HuH-7.5 (cell line): ENCODE results near the gene NAV2.

Source experiments
- DNase-seq: peaks from one replicate; pipeline ENCODE4 v3.0.0; 2011; ENCODE audit warnings: low spot score

NAV2 gene

DNA sequence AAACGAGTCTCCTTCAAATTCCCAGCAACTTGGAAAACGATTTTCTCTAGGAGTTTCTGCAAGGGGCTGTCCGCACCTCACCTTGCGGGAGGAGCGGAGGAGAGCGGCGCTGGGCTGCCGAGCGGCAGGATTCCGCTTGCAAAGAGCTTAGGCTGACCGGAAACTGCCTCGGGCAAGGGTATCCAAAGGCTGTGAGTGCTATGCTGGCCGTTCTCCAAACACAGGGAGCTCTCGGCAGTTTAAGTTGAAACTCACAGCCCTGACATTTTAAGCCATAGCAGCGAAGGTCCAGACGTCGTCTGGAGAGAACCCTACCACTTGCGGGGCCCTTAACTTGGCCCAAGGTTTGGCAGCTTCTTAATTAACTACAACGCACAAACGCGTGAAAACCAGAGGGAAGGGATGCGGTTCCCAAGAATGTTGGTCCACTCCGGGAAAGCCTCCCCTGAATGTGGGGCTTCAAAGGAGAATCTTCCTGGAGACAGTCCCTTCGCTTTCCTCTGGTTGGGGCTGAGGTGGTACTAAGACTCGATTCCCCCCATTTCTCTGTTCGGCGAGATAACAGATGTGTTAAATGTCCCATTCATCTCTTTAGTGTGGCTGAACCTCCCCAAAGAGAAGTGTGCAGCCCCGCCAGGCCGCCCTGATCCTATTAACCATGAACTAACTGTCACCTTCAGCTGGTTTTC, 448.7 kb downstream of the NAV2 start:
- DNase-seq: no peak

DNA sequence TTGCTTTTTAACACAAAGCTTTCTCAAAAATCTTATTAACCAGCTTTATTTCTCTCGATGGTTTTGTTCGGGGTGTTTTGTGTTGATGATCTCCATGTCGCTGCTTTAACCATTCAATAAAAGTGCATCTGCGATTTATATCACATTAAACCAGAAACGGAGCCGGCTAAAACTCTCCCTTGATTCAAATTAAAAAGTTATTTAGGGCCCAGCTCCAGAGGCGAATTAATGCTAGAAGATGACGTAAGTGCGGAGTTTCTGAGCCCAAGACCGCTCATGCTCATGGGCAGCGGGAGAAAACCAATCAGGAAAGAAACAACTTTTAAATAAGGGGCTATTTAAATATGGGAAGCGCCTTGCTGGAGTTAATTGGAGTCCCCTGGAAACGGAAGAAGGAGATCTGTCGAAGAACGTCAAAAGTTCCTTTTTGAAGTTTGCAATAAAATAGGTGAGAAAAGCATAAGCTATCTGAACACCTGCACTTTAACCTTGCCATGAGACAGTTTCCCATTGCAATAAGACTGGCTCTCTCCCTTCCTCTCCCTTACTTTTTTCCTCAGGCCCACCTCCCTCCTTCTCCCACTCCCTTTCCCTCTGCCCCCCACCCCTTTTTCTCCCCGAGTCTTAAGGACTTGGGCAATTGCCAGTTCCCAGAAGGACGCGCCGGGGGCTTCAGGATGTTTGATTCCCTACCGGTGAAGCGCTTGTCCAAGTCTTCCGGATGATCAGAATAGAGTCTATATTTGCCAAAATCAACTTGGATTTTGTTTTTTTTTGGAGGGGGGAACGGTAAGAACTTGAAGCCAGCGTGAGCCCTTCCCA, 449.5 kb downstream of the NAV2 start:
- no peak for DNase-seq

DNA sequence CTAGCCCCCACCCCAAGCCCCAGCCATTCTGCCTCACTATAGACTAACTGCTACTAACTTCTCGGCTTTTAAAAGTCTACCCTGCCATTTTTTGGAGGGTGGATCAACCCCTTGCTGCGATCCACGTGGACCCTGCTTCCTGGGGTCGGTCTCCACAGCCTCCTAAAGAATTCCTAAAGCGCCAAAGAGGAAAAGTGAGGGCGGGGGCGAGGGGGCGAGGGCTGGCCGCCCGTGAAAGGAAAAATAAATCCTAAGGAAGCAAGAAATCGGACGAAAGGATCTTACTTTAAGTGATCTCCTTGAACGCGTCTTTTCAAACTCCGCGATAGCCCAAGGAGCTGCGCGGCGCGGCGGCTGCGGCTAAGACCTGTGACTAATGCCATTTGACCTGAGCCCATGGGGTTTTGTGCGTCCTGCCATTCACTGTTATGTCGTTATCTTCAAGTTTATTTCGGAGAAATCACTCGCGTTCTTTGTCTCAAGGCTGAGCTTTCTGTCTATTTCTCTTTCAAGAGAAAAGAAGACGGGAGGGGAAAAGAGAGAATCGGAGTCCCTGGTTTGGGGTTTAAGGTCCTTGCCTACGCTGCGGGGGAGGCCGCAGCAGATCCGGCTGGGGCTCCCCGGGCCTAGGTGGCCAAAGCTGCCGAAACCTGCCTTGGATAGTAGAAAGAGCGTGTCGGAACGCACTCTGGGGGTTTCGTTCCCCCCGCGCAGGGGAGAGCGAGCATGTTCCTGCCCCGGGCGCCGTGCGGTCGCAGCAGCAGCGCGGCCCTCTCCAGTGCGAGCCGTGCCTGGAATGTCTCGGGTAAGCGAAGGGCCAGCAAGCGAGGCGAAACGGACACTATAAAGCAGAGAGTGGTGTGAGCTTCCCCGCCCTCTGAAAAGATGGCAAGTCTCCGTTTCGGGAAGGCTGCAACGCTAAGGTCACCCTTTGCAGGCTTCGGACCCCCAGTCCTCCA, 450.5 kb downstream of the NAV2 start:
- no peak for DNase-seq

DNA sequence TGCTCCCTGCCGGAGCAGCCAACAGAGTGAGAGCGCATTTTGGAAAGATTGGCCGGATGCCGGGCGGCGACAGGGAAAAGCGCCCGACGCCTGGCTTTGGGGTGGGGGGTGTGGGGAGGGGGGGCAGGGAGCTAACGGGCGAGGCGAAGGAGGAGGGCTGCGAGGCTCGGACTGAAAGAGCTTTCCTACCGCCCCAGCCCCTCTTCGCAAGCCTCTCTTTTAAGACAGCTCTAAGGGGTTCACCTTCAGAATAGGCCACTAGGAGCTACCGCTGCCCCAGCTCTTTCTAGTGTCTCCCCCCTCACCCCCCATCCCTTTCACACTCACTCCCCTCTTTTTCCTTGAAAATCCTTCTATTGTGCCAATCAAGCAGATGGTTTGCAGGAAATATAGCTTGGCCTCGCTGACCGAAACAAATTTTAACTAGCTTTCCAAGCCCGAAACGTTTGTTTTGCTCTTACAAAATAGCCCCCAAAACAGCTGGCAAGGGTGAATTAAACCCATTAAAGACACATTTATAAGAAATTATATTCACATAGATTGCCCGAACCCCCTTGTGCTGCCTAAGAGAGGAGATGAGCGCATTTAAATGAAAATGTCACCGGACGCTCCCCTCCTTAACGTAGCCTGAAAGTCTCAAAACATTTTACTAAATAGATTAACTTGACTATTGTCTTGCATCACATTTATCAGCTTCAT, 451.3 kb downstream of the NAV2 start:
- no peak for DNase-seq
